Lower lobe of right lung (tissue), 2 donors: ENCODE results near the gene PSME3. TPM values are rescaled to one million over a fixed set of nuclear protein-coding genes. Genes with fewer than 3 reads are reported as not detected.
"Not testable (repeated sequence)": the region's sequence is repeated elsewhere in the genome, so short reads cannot be mapped to it uniquely, and the experiment has no call there.

Experiments used
- ATAC-seq, 2 donors: fragments of 200-7000 bp; cut with Tn5 transposase; one replicate each; pipeline ENCODE4 v1.9.1; 2020 to 2022; ENCODE audit warnings: mild to moderate bottlenecking in 2 of 2, moderate library complexity in 2 of 2
- DNase-seq: peaks from one replicate; pipeline ENCODE4 v3.0.0-alpha.2; 2020
- H3K27ac ChIP-seq: fragments of 200-600 bp; one replicate; pipeline ENCODE4 v1.8.0; 2022
- H3K27me3 ChIP-seq: fragments of 200-600 bp; one replicate; pipeline ENCODE4 v1.8.0; 2022; ENCODE audit warnings: low read depth
- H3K36me3 ChIP-seq: fragments of 200-600 bp; one replicate; pipeline ENCODE4 v1.8.0; 2022; ENCODE audit warnings: mild to moderate bottlenecking
- H3K4me1 ChIP-seq: fragments of 200-600 bp; one replicate; pipeline ENCODE4 v1.8.0; 2022
- H3K4me3 ChIP-seq: fragments of 200-600 bp; one replicate; pipeline ENCODE4 v1.8.0; 2022; ENCODE audit warnings: mild to moderate bottlenecking
- H3K9me3 ChIP-seq: fragments of 200-600 bp; one replicate; pipeline ENCODE4 v1.8.0; 2022
- intact Hi-C: fragments of 100-400 bp; cut with DNase I; formaldehyde crosslinking; loops from one replicate; pipeline ENCODE4 v1.11.0; 2022
- total RNA-seq: library from RNA; stranded (reverse); fragmentation: NEBNext Ultra II Directional; extraction: Animal tissue kit (Norgen Biotek cat#: 25700); gene quantifications from one replicate; pipeline ENCODE4 v1.2.1, GENCODE V29; 2021
- TF ChIP-seq, protein P1 (sequence below): fragments of 200-600 bp; IDR thresholded peaks from one replicate; pipeline ENCODE4 v1.8.0; 2022; ENCODE audit warnings: antibody characterized with exemption, mild to moderate bottlenecking
- donor health status: DM: no; HTN: yes; CAD: no; lungs with severe emphysema.

PSME3 gene
- total RNA-seq, 1 donor from 2014 or later, result 81.6 TPM

DNA sequence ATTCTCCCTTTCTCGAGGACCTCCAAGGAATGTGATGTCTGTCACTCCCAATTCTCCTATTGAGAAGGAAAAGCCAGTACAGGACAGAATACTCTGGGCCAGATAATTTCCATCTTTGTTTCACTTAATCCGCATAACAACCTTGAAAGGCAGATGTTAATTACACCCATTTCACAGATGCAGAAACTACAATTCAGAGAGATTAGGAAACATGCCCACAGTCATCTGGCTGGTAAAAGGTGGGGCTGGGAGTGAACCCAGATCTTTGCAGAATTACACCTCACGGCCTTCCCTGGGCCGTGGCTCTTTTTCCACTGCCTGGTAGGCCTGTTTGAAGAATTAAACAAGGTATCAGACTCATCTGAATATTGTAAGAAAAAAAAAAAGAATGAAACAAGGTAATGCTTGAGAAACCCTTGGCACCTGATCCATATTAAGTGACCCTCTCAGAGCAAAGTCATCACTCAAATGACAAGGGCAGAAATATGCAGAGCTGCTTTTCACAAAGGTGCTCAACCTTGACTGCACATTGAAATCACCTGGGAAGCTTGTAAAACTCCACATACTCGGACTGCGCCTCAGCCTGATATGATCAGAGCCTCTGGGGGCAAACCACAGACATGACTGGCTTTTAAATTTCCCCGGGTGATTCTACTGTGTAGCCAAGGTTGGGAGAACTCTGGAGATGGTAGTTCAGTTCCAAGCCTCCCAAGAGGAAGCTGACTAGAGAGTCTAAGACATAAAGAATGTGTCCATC lies 50.8 kb downstream of the PSME3 start:
- ATAC-seq (no peak), DNase-seq (no peak)
- intact Hi-C loops, result no loop called here
- Histone ChIP-seq H3K36me3 (no peaks in the 10 kb centered on the region), H3K27me3 (no peaks in the 10 kb centered on the region), H3K4me3 (no peak overlapping the region), H3K9me3 (no peaks in the 10 kb centered on the region), H3K4me1 (peaks cover 18% of the 10 kb centered on the region), H3K27ac (no peak overlapping the region)
- TF ChIP-seq, protein P1, sequence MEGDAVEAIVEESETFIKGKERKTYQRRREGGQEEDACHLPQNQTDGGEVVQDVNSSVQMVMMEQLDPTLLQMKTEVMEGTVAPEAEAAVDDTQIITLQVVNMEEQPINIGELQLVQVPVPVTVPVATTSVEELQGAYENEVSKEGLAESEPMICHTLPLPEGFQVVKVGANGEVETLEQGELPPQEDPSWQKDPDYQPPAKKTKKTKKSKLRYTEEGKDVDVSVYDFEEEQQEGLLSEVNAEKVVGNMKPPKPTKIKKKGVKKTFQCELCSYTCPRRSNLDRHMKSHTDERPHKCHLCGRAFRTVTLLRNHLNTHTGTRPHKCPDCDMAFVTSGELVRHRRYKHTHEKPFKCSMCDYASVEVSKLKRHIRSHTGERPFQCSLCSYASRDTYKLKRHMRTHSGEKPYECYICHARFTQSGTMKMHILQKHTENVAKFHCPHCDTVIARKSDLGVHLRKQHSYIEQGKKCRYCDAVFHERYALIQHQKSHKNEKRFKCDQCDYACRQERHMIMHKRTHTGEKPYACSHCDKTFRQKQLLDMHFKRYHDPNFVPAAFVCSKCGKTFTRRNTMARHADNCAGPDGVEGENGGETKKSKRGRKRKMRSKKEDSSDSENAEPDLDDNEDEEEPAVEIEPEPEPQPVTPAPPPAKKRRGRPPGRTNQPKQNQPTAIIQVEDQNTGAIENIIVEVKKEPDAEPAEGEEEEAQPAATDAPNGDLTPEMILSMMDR, result no peak

DNA sequence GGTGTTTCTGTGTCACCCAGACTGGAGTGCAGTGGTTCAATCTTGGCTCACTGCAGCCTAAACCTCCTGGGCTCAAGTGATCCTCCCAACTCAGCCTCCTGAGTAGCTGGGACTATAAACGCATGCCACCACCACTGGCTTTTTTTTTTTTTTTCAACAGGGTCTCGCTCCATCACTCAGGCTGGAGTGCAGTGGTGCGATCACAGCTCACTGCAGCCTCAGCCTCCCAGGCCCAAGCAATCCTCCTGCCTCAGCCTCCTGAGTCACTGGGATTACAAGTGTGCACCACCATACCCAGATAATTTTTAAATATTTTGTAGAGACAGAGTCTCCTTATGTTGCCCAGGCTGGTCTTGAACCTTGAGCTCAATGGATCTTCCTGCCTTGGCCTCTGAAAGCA lies 52.6 kb downstream of the PSME3 start:
- H3K9me3 ChIP-seq, DNase-seq, H3K36me3 ChIP-seq, H3K27me3 ChIP-seq, intact Hi-C loops, H3K27ac ChIP-seq, H3K4me3 ChIP-seq, ATAC-seq: not testable (repeated sequence)
- peaks cover 18% of the 10 kb centered on the region for H3K4me1 ChIP-seq

DNA sequence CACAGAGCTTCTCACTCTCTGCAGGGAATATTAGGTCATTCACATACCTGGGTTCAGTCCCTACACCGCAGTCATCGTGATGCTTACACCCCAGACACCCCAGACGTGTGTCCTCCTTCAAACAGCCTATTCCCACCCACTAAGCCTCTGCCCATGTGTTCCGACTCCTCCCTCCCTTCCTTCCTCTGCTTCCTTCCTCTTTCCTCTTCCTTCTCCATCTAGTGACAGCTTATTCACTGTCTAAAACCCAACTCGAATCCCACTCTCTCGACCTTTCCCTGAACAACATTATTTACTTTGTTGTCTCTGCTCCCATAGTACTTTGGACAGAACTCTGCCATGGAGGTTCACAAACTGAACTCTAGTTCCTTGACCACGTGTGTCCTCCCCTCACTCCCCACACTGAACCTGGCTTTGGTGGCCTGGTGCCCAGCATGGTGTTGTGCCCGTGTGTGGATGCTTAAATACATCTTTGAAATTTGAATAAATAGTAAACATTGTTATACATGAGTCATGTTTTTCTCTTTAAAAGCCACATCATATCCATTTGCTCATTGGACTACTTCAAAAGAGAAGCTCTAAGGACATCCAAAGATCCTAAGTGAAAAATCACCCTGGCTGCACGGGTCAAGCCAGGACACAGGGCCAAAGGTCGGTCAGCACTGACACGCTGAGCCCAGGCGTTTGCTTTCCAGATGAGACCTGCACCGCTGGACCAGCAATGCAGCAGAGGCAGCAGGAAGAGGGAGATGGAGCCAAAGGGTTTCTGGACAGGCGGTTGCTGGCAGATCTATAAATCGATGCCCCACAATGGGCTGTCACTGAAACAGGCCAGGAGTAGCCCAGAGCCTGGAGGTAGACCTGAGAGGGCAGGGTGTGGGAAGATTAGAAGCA lies 53.3 kb downstream of the PSME3 start:
- no peak for DNase-seq

DNA sequence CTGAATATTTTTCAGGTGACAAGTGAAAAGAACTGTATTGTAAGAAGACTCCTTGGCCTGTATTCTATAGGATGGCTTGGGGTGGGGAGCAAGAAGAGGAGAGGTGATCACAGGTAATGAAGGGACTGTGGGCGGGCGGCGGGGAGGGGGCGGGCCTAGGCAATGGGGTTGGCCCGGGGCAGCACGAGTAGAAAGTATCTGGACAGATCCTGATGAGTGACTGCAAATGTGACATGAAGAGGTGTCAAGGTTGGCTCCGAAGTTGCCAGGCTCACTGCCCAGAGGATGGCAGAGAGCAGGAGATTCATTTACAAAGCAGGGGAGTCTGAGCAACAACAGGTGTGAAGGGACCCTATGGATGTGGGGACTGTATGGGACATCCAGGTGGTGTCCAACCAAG lies 56.6 kb downstream of the PSME3 start:
- H3K27ac ChIP-seq, result no peak overlapping the region
- TF ChIP-seq, protein P1, result no peak
- no peaks in the 10 kb centered on the region for H3K27me3 ChIP-seq
- H3K36me3 ChIP-seq, result no peaks in the 10 kb centered on the region
- intact Hi-C loops, result no loop called here
- no peaks in the 10 kb centered on the region for H3K9me3 ChIP-seq
- H3K4me1 ChIP-seq, result peaks cover 58% of the 10 kb centered on the region
- no peak overlapping the region for H3K4me3 ChIP-seq
- DNase-seq (no peak), ATAC-seq (no peak)

More for the DNA sequence above, 53.3 kb downstream of the PSME3 start:
- no peaks in the 10 kb centered on the region for H3K36me3 ChIP-seq
- H3K9me3 ChIP-seq, result no peaks in the 10 kb centered on the region
- H3K27ac ChIP-seq, result no peak overlapping the region
- H3K4me3 ChIP-seq, result no peak overlapping the region
- peak; percentile 37 to 55 for ATAC-seq
- TF ChIP-seq, protein P1, result no peak
- H3K27me3 ChIP-seq, result no peaks in the 10 kb centered on the region
- intact Hi-C loops, result no loop called here
- peaks cover 25% of the 10 kb centered on the region for H3K4me1 ChIP-seq

DNA sequence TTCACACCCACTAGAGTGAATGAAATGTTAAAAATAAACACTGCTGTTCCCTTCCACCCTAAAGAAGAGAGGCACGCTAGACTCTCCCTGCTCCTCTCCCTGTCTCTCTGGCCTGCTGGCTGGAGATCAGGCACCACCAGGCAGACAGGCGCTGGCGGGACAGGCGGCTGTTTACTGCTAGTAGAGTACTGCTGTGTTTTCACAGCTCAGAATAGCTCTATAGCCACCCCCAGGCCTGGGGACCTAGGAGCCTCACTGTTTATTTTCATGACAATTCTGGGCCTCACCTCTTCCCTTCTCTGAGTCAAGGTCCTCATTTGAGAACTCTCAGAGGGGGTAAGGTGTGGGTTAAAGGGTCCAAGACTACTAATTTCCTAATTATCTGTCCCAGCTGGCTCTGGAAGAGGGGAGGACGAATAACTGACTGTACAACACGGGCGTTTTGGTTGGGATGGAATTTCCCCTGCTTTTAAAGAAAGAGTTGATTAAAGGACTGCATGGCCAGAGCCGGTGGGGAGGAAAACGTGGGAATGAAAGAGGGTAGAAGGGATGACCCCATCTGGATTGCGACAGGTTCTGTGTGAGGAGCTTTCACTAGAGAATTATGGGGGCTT lies 58.4 kb downstream of the PSME3 start:
- Histone ChIP-seq H3K4me3 (no peak overlapping the region), H3K36me3 (no peaks in the 10 kb centered on the region), H3K4me1 (peaks cover 60% of the 10 kb centered on the region), H3K27ac (peak overlapping the region; percentile 76), H3K27me3 (no peaks in the 10 kb centered on the region), H3K9me3 (no peaks in the 10 kb centered on the region)
- intact Hi-C loops, result no loop called here
- ATAC-seq (peak; percentile 30 to 45), DNase-seq (no peak)
- TF ChIP-seq, protein P1, result no peak
